GM19372 (cell line): ENCODE results near the gene FUT7.
"Not testable (repeated sequence)": the region's sequence is repeated elsewhere in the genome, so short reads cannot be mapped to it uniquely, and the experiment has no call there.

Source experiments
- ATAC-seq: cut with Tn5 transposase; IDR thresholded peaks from one replicate; pipeline ENCODE4 v1.9.1; 2021; ENCODE audit warnings: mild to moderate bottlenecking, low read depth, moderate library complexity; ENCODE audit not compliant: unreplicated experiment

FUT7 gene

DNA sequence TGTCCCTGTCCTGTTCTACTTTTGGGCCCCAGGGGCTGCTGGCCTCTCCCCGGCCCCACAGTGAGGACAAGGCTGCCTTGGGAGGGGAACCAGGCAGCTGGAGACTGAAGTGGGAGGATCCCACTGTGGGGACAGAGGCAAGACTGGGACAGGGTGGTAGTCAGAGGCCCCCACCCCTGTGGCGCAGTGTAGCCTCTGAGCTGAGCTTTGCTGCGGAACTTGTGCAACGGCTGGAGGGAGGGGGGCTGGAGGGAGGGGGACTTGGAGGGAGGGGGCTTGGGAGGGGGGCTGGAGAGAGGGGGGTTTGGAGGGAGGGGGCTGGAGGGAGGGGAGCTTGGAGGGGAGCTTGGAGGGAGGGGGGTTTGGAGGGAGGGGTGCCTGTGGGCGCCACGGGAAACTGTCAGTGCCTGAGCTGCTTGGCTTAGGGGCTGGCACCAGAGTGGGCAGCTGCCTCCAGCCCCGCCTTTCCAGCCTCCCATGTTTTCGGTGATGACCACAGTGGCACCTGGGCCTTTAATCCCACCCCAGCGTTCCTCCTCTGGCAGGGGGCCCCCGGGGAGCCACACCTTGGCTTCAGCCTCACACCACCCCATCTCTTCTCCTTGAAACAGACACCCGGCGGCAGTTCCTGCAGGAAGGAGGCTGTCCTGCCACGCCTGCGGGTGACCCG, 2.3 kb upstream of the FUT7 start:
- ATAC-seq = no peak

DNA sequence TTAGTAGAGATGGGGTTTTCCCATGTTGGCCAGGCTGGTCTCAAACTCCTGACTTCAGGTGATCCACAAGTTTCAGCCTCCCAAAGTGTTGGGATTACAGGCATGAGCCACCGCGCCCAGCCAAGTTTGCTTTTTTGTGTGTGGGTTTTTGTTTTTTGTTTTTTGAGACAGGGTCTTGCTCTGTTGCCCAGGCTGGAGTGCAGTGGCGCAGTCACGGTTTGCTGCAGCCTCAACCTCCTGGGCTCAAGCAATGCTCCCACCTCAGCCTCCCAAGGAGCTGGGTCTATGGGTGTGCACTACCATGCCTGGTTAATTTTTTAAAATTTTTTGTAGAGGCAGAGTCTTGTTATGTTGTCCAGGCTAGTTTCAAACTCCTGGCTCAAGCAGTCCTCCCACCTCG, 1.6 kb upstream of the FUT7 start:
- not testable (repeated sequence) for ATAC-seq

DNA sequence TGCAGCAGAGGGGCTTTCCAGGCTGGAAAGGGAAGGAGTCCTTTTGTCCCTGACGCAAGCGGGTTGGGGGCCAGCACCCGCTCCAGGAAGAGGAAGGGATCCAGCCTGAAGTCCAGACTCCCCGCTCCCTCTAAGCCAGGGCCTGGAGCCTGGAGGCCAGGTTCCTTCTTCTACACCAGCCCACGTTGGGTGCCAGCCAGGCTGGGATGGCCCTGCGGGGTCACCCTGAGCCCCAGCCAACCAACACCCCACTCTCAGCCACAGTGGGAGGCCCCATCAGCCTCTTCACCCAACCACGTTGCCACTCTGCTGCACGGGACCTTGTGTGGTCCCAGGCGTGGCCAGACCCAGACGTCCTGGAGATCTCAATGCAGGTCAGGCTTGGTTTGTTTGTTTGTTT, 970 bp upstream of the FUT7 start:
- ATAC-seq = no peak

DNA sequence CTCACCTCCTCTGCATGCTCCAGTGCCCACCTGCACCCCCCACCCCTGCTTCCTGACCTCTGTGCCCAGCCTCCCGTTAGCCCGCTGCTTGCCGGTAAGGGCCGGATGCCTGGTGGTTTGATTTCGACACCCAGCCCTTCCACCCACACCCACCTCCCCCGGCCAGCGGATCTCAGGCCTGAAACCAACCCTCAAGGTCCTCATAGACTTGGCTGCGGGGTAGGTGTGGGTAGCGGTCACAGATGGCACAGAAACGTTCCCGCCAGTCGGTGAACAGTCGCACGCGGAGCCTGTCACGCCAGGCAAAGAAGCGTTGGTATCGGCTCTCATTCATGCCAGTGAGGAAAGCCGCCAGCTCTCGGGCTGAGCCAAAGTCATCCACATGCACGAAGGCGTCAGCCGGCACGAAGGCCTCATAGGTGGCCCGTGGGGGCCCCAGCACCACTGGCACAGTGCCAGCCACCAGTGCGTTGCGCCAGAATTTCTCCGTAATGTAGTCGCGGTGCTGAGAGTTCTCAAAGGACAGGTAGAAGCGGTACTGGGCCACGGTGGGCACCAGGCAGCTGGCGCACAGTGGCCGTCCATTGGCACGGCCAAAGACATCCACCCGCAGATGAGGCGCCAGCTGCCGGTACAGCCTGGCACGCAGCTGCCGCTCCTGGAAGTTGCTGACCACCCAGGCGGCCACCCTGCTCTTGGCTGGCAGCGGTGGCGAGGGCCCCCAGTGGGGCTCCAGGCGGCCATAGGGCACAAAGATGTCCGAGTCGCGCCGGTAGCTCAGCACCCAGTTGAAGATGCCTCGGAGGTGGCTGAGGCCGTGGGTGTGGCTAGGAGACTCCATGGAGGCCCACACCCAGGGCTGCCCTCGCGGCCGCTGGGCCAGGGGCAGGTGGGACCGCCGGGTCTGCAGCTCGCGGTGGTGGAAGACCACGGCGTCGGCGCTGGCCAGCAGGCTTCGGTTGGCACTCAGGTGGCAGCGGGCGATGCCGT, 1.1 kb downstream of the FUT7 start:
- no peak for ATAC-seq

DNA sequence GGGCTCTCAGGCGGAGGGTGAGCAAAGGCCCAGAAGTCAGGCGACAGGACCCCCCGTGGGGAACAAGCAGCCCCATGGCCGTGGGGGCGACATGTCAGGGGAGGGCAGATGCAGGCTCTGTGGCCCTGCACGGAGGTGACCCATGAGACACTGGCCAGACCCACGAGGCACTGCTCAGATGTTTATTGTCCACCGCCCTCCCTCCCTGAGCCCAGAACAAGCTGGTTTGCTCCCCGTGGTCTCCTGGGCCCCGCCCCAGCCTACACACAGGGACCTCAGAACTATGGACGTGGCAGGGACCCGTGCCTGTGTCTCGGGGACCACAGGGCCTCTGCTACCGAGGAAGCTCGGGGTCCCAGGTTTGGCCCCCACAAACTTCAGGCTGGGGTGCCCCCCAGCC, 1.9 kb downstream of the FUT7 start:
- ATAC-seq = no peak

DNA sequence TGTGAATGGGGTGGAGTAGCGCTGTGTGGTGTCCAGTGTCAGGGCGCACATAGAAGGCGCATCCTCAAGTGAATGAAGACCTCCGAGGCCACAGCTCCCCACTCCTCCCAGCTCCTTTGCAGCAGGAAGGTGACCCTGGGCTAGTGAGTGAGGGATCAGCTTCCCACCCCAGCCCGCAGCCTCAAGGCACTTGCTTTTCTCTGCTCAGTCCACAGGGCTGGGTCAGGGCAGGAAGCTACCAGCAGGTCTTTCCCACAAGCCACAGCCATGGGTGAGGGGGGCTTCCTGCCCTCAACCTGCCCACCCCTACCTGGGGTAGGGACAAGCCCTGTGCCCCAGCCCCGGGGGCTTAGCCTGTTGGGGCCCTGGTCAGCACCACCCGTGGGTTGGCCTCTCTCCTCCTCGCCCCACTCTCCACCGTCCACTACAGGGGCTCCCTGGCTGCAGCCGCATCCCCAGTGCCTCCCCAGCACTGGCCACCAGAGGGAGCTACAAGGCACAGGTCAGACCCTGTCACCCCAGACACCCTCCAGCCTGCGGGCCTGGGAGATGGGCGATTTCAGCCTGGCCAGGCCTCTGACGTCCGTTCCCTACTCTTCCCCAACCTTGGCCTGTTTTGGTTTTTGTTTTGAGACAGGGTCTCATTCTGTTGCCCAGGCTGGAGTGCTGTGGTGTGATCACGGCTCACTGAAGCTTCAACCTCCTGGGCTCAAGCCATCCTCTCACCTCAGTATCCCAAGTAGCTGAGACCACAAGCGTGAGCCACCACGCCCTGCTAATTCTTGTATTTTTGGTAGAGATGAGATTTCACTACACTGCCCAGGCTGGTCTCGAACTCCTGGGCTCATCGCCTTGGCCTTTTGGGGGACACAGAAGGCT, 2.6 kb downstream of the FUT7 start:
- ATAC-seq = no peak

DNA sequence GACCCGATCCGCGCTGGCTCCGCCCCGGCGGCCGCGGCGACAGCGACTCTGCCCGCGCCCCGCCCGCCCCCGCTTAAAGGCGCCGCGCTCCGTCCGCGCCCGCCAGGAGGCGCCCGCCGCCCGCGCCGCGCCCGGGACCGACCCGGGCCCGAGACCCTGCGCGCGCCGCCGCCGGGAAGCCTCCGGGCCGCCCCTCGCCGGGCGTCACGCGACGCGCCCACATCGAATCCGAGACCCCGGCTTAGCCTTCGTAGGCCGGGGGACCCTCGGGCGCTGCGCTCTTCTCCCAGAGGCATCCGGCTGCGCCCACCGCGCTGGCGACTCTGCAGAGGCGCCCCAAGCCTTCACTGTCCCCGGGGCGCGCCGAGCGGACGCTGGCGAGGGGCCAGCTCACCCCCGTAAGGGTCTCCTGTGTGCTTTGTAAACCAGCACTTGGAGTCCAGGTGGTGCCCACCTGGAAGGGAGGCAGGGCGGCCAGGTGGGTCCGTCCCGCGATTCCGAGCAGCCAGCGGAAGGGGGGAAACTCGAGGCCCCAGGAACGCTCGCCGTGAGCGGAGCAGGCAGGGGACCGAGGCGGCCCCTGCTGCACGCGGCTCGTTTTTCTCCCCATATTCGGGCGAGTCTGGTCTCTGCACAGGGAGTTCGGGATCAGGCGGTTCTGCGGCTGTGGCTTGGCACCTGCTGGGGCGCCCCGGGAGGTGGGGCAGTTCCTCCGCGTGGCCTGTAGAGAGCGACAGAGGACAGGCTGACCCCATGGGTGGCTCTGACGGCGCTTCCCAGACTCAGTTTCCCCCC, 3.4 kb downstream of the FUT7 start:
- ATAC-seq = peak; percentile 62

DNA sequence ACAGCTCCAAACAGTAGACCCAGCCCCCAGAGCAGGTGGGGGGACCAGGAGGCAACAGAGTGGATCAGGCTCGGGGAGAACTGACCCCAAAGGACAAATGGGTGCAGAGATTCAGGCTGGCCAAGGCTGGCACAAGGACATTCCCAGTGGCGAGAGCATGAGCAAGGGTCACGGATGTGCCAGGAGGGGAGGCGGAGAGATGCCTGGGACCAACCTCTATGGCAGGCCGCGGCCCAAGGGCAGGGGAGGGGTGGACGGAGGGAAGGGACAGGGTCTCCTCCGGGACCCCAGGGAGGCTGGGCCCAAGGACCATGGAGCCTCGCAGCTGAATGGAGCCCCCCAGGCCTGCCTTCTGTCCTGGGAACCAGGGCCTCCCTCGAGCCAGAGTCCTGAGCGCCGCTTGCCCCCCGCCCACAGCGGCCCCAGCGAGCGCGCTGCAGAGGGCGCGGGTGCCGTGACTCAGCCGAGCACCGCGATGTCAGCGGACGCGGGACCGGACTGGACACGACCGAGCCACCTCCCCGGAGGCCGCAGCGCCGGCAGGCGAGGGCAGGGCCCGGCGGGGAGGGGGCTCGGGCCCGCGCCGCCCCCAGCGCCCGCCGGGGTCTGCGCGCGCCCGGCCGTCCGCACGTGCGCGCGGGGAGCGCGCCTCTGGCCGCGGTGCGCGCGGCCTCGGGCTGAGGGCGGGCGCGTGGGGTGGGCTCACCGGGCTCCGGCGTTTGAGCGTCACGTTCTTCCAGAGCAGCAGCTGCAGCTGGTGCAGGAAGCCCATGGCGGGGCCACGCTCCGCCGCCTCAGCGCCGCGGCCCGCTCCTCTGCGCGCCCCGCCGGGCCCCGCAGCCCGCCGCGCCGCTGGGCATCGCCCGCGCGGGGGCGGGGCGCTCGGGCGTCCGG, 4.3 kb downstream of the FUT7 start, which contains the start of gene ABCA2:
Gene ABCA2, minus strand, starts transcription at position 869 of the 894 bp plus-strand sequence. Its CDS starts 97 bp downstream, at position 772.
- ATAC-seq = peak; percentile 3

DNA sequence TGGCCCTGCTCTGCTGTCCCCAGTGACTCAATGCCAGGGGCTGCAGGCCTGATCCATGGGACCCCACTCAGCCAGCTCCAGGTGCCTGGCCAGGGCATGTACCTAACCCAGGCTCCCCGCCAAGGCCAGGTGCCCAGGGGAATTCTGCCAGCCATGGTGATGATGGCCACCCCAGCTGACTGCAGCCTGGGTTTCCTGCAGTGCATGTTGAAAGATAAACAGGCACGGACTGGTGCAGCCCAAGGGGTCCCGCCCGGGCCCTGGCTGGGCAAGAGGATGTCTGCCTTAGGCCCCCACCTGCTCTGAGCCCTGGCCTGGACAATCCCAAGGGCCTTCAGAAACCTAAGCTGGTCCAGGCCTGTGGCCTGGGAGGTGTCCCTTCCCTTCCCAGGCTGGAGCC, 5.1 kb downstream of the FUT7 start:
- ATAC-seq = no peak

DNA sequence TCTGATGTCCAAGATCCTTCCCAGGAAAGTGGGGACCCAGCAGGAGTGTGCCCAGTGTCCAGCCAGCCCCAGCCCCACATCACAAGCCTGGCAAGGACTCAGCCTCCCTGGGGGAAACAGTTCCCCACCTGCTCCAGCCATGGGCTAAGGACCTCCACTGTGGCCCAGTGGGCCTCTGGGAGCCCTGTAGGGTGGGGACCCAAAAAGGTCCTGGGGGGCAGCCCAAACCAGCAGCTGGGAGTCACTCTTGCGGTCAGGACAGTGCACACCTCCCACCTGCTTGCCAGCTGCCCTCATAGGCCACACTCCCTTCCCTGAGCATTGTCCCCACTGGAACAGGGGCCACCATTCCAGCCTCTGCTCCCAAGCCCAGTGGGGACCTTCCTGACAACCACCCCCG, 5.5 kb downstream of the FUT7 start:
- no peak for ATAC-seq

DNA sequence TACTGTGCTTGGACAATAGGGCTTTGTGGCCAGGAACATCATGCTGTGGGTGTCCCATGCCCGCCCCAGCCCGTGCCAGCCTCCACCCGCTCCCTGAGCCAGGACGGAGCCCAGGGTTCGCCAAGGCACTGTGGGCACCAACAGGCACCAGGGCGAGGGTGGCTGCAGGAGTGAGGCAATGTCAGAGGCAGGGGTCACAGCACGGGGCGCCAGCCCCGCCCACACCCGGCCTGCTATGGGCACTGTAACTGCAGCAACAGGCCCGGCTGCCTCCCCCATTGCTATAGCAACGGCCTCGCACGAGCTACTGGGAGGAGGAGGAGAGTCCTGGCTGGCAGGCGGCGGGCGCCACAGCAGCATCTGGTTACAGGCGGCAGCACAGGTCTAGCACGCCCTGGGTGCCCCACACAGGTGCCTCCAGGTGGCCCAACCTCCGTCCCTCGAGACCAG, 6.3 kb downstream of the FUT7 start:
- no peak for ATAC-seq

DNA sequence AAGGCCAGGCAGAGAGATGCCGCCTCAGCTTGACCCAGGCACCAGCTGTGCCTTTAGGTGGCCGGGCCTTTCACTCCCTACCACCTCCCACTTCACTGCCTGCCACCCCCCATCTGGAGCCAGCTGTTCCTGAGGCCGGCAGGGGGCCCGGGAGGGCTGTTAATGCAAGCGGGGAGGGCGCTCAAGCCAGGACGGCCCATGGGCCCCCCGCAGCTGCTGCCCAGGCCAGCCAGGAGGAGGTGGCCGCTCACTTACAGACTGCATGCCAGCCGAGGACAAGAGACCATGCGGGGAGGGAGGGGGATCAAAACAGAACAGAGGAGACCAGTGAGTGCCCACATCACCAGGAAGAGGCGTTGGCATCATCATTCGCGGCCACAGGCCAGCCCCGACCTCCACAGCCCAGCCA, 8.3 kb downstream of the FUT7 start:
- no peak for ATAC-seq

DNA sequence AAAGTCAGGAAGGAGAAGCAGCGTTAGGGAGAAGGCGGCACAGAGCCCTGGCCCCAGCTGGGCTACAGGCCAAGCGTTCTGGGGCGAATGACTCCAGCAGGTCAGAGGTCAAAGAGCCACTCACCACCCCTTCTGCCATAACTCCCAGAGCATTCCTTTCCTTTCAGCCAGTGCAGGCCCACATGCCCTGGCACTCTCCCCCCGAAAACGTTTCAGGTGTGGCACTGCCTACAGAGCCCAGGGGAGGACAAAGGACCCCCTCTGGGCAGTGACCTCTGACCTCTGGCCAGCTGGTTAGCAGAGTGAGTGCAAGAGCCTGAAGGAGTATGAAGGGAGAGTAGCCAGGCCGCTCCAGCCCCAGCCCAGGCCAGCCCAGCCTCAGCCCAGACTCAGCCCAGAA, 8.7 kb downstream of the FUT7 start:
- ATAC-seq = no peak

DNA sequence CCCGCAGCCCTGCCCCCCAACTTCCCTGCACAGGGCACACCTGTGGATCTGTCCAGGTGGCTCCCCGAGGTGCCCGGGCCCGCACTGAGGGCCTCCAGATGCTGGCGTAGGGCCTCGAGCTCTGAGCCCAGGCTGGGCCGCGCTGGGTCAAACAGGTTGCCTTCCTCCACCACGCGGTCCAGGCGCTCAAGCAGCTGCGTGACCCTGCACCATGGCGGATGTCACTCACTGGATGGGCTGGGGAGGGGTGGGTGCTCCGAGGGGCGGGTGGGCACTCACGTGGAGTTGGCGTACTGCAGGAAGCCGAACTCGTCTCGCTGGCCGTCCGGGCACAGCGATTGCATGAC, 9.3 kb downstream of the FUT7 start:
- ATAC-seq = no peak

DNA sequence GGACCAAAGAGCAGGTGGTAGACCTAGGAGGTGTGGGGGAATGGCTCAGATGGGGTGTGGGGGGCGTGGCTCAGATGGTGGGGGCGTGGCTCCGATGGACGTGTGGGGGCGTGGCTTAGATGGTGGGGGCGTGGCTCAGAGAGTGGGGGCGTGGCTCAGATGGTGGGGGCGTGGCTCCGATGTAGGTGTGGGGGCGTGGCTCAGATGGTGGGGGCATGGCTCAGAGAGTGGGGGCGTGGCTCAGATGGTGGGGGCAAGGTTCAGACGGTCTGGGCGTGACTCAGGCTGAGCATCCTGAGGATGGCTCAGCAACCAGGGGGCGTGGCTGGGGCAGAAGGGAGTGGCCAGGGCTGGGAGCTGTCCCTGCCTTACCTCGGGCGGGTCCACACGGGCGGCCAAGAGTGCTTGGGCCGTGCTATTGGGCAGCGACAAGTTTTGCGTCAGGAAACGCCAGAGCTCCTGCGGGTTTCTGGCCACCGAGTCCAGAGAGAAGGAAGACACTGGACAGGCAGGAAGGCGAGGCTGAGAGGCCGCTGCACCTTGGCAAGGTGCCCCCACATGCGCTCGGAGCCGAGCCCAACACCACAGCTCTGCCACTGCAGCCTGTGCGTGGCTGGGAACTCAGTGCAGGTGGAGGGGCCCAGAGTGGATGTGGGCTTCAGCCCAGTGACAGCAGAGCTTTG, 9.8 kb downstream of the FUT7 start:
- no peak for ATAC-seq

DNA sequence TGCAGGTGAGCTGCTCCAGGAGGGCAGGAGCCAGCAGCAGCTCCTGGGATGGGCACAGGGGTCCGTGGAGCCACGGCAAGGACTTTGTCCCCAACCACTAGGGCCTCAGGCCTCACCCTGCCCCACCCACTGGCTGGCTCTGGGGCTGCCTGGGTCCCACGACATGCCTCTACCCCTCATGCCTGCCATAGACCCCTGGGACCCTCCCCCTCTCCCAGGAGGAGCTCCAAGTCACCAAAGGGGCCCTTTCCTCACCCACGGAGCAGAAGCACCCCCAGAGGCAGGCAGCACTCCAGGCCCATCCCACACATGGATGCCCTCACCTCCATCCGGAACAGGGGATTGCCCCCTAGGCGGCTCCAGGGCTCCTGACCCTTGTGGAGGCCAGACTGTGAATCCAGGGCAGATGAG, 10.3 kb downstream of the FUT7 start:
- no peak for ATAC-seq

DNA sequence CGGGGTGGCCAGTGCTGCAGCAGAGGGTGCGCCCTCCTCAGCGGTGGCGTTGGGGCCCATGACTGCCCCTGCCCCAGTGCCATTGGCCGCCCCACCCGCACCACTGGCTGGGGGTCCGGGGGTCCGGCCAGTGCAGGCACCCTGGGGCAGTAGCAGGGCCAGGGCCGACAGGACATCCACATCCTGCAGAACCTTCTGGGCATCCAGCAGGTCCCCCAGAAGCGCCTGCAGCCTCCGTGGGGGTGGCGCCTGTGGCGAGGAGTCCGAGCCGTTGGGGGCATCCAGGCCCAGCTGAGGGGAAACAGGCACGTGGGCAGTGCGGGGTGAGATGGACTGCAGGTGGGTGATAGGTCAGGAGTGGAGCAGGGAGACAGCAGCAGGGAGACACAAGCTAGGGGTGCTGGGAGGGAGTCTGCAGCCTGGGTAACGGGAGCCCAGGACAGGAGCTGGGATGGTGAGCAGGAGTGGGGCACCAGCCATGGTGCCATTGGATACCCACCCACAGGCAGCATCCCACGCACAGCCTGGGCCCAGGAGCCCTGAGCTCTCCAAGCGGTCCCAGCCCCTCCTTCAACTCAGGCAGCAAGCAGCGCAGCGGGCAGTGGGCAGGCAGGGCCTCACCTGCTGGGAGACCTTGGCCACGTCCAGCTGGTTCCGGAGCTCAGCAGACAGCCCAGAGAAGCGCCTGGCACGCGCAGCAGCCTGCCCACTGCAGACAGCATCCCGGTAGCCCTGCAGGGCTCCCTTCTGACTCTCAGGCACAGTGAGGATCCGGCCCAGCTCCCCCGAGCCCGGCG, 10.9 kb downstream of the FUT7 start:
- ATAC-seq = no peak
